ENCODE measurements around the gene KIF23.

KIF23 gene

DNA sequence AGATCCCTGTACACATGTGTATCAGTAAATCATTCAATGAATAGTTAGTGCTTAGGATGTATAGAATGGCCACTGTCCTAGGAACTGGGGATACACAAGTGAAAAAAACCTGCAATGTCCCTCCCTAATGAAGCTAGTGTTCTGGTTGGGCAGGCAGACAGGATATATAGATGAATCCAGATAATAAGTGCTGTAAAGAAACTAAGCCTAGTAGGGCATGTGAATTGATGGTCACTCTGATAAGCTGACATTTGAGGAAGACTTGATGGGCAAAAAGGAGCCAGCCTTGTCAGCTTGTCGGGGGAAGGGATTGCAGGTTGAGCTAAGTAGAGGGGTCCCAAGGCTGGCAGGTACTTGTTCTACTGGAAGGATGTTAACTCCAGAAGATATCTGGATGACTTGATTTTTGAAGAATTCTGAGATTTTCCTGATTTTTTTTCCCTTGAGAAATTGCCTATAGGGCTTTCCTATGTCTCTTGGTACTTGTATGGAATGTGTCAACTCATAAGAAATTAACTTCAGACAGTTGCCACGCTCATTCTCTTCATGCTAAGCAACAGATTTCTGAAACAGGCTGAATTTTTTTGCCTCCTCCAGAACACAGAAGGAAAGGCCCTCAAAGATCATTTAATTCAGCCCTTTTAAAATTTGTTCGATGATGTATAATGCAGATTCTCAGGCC, 6.3 kb upstream of the KIF23 start:
- Mint-ChIP-seq H3K9me3 (no peaks in the 10 kb centered on the region), H3K27me3 (ENCODE audit: low read depth) (peaks cover 38% of the 10 kb centered on the region), H3K4me3 (no peak overlapping the region), H3K36me3 (ENCODE audit: low read depth) (no peaks in the 10 kb centered on the region), H3K27ac (no peak overlapping the region), H3K4me1 (ENCODE audit: low read depth) (no peaks in the 10 kb centered on the region)

DNA sequence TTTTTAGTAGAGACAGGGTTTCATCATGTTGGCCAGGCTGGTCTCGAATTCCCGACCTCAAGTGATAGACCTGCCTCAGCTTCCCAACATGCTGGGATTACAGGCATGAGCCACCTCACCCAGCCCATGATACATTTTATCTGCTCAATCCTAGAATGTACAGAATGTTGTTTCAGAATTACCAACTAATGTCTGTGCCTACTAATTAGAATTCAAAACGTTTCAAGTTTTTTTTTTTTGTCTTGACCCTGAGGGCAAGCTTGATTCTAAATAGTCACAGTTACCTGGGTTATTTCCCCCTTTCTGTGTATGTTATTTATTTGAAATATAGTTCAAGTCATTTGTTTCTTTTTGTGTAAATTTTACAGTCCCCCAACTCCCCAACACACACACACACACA, 5.3 kb upstream of the KIF23 start:
- Mint-ChIP-seq H3K4me3 (no peak overlapping the region), H3K36me3 (ENCODE audit: low read depth) (no peaks in the 10 kb centered on the region), H3K27me3 (ENCODE audit: low read depth) (peaks cover 33% of the 10 kb centered on the region), H3K4me1 (ENCODE audit: low read depth) (peaks cover 3% of the 10 kb centered on the region), H3K9me3 (no peaks in the 10 kb centered on the region), H3K27ac (no peak overlapping the region)

DNA sequence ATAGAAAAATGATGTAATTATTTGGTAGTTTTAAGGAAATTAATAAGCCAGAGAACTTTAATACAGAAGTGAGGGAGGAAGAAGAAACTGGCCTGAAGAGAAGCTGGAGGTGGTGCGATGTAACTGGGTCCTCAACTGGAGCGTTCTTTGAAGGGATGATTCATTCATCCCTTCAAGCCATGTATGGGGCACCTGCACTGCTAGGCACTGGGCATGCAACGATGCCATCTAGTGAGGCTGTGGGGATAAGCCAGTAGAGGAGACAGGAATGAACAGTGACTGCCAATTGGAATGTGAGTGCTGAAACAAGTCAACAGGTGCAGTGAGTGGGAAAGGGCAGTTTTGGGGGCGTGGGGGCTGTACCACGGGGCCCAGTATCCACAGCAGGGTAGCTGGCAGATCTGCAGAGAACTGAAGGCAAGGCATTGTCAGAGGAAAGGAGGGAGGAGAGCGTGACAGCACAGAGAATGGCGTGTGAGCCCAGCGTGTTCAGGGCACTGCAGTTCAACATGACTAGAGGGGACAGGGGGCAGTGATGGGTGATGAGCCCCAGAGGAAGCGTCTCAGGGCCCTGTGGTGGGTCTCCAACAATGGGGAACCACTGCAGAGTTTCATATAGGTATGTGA, 3.8 kb upstream of the KIF23 start:
- Mint-ChIP-seq H3K27me3 (ENCODE audit: low read depth) (peaks cover 21% of the 10 kb centered on the region), H3K4me1 (ENCODE audit: low read depth) (peaks cover 9% of the 10 kb centered on the region), H3K9me3 (no peaks in the 10 kb centered on the region), H3K4me3 (no peak overlapping the region), H3K36me3 (ENCODE audit: low read depth) (no peaks in the 10 kb centered on the region), H3K27ac (no peak overlapping the region)

DNA sequence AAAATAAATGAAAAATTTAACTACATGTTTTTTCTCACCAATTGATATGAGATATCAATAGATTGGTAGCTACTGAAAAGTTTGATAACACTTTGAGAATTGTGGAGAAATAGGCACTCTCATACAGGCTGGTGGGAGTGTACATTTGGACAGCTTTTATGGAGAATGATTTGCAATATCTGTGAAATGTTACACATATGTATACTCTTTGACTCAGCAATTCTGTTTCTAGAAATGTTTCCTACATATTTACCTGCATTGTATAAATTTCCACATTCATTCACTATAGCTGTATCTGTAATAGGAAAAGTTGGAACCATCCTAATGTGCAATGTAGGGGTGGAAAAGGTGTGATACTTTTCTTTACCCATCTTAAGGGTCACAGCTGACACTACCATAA, 1.9 kb upstream of the KIF23 start:
- Mint-ChIP-seq H3K4me3 (no peak overlapping the region), H3K9me3 (no peaks in the 10 kb centered on the region), H3K36me3 (ENCODE audit: low read depth) (no peaks in the 10 kb centered on the region), H3K27ac (no peak overlapping the region), H3K4me1 (ENCODE audit: low read depth) (peaks cover 19% of the 10 kb centered on the region), H3K27me3 (ENCODE audit: low read depth) (peaks cover 13% of the 10 kb centered on the region)

DNA sequence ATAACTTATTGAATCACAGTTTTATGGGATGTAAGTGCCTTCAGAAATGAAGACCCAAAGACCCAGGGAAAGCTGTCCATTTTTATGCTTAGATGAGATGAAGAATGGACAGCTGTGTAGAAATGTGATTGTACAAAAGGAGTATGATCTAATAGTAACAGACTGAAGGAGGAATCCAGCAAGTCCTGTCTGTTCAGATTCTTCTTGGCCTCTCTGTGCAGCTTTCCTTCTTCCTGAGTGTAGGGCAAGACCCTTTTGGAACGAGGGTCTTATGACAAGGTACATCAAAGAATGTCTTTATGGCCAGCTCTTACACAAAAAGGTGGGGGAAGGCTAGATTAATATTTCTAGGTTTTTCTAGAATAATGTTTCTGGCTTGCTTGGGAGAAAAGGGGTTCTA, 1.4 kb upstream of the KIF23 start:
- H3K27me3 Mint-ChIP-seq (ENCODE audit: low read depth) = peaks cover 8% of the 10 kb centered on the region
- H3K27ac Mint-ChIP-seq = no peak overlapping the region
- peaks cover 2% of the 10 kb centered on the region for H3K36me3 Mint-ChIP-seq (ENCODE audit: low read depth)
- no peaks in the 10 kb centered on the region for H3K9me3 Mint-ChIP-seq
- peaks cover 22% of the 10 kb centered on the region for H3K4me1 Mint-ChIP-seq (ENCODE audit: low read depth)
- no peak overlapping the region for H3K4me3 Mint-ChIP-seq

DNA sequence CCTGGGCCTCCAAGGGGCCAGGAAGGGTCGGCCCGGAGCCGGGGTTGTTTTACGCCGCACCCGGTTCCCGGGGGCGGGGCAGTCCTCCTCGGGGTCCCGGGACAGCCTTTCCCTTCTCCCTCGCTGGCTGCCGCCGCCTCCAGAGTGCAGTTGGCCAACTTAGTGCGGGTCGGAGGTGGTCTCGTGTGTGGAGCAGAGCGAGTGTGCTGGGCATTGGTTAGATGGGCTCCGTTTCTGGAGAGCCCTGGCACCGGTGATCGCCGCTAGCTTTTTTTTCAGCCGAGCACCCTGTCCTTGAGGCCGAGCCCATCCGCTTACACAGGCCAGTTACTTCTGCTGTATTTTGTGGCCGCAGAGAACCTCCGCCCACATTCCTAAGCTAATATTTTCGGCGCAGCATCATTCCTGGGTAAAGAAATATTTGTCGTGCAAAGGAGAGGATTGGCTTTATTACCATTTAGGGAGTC, 585 bp downstream of the KIF23 start:
- Mint-ChIP-seq H3K4me1 (ENCODE audit: low read depth) (peaks cover 33% of the 10 kb centered on the region), H3K4me3 (peak overlapping the region; percentile 87), H3K27me3 (ENCODE audit: low read depth) (peaks cover under 1% of the 10 kb centered on the region), H3K36me3 (ENCODE audit: low read depth) (peaks cover 15% of the 10 kb centered on the region), H3K9me3 (no peaks in the 10 kb centered on the region), H3K27ac (peak overlapping the region; percentile 43)

DNA sequence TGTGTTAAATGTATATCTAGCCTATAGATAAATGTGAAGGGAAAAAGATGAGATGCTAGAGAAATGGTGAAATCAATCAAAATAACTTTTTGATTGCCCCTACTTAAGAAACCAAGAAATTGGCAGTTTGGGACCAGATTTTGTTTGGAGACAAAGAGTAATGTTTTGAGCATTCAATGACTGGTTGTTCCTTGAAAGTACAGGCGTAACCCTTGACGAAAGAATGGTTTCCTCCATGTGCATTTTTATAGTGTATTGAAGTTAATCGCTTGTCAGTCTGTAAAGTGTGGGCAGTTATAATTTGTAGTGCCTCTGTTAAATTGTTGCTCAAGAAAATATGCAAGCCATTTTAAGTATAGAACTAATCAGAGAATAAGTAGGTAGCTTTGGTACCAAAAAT, 1.2 kb downstream of the KIF23 start:
- peak overlapping the region; percentile 87 for H3K4me3 Mint-ChIP-seq
- peaks cover 15% of the 10 kb centered on the region for H3K36me3 Mint-ChIP-seq (ENCODE audit: low read depth)
- no peaks in the 10 kb centered on the region for H3K27me3 Mint-ChIP-seq (ENCODE audit: low read depth)
- H3K9me3 Mint-ChIP-seq = no peaks in the 10 kb centered on the region
- peak overlapping the region; percentile 35 for H3K27ac Mint-ChIP-seq
- H3K4me1 Mint-ChIP-seq (ENCODE audit: low read depth) = peaks cover 35% of the 10 kb centered on the region

DNA sequence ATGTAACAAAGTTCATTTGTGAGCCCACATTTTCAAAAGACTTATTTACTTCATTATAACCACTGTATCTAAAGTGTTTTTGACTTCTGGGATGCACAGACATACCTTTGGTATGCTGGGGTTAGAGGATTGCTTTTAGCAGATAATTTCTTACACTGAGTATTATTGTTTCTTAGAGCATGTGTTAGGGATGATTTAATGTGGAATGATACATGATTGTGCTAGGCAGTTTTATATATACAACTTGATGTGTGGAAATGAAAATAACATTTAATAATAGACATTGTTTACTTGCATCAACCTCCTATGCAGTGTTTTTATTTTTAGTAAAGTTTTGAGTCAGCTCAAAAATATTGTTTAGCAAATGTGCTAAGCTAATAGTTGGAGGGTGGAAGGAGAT, 3.4 kb downstream of the KIF23 start:
- no peaks in the 10 kb centered on the region for H3K27me3 Mint-ChIP-seq (ENCODE audit: low read depth)
- peaks cover 40% of the 10 kb centered on the region for H3K4me1 Mint-ChIP-seq (ENCODE audit: low read depth)
- H3K36me3 Mint-ChIP-seq (ENCODE audit: low read depth) = peaks cover 21% of the 10 kb centered on the region
- no peak overlapping the region for H3K27ac Mint-ChIP-seq
- H3K9me3 Mint-ChIP-seq = no peaks in the 10 kb centered on the region
- H3K4me3 Mint-ChIP-seq = no peak overlapping the region

DNA sequence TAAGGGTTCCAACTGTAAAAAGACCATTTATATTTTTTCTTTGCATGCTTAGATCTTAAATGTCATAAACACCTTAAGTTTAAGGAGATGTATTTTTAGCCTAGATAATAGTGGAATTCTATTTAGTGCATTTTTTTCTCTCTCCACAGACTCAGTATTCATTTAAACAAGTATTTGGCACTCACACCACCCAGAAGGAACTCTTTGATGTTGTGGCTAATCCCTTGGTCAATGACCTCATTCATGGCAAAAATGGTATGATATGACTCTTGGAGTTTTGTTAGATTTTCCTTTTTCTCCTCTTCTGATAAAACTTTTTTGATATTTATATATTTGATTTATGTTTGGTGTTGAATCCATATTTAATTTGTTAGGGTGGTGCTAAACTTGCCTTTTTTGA, 7.3 kb downstream of the KIF23 start:
- peaks cover 36% of the 10 kb centered on the region for H3K36me3 Mint-ChIP-seq (ENCODE audit: low read depth)
- H3K4me1 Mint-ChIP-seq (ENCODE audit: low read depth) = peaks cover 24% of the 10 kb centered on the region
- H3K4me3 Mint-ChIP-seq = no peak overlapping the region
- no peaks in the 10 kb centered on the region for H3K9me3 Mint-ChIP-seq
- H3K27me3 Mint-ChIP-seq (ENCODE audit: low read depth) = no peaks in the 10 kb centered on the region
- no peak overlapping the region for H3K27ac Mint-ChIP-seq

DNA sequence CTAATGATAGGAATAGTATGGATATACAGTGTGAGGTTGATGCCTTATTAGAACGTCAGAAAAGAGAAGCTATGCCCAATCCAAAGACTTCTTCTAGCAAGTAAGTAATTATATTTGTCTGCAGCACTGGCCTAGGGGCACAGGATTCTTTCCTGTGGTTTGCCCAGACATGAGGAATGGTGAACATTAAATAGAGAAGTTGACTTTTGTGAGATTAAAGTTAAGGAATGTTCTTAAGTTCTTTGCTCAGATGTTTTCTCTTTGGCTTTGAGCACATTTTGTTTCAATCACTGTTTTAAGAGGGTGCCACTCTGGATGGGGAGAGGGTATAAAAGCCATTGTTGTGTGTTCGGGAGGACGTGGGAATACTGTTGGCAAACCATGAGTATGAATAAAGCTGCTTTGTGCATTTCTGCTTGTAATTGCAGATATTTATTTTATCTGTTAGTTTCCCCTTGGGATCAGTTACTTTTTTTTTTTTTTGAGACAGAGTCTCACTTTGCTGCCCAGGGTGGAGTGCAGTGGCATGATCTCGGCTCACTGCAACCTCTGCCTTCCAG, 8.3 kb downstream of the KIF23 start:
- Mint-ChIP-seq H3K27ac (no peak overlapping the region), H3K27me3 (ENCODE audit: low read depth) (no peaks in the 10 kb centered on the region), H3K36me3 (ENCODE audit: low read depth) (peaks cover 39% of the 10 kb centered on the region), H3K4me3 (no peak overlapping the region), H3K9me3 (no peaks in the 10 kb centered on the region), H3K4me1 (ENCODE audit: low read depth) (peaks cover 20% of the 10 kb centered on the region)

DNA sequence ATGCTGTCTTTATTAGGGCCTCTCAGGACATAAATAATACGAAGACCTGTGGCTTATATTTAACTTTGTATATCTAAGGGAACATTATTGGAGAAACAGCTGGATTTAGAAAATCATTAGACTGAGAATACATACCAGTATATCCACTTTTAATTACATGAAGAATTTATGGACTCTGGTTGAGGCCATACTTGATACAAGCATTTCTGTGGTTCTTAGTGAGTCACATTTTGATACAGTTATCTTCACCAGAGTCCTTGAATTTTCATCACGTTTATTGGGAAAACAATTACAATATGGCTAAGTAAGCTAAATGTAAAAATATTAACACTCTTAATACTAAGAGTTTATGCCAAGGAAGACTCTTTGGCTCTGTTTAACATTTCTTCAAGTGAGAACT, 9.9 kb downstream of the KIF23 start:
- peaks cover 12% of the 10 kb centered on the region for H3K4me1 Mint-ChIP-seq (ENCODE audit: low read depth)
- H3K36me3 Mint-ChIP-seq (ENCODE audit: low read depth) = peaks cover 38% of the 10 kb centered on the region
- H3K4me3 Mint-ChIP-seq = no peak overlapping the region
- no peaks in the 10 kb centered on the region for H3K27me3 Mint-ChIP-seq (ENCODE audit: low read depth)
- no peak overlapping the region for H3K27ac Mint-ChIP-seq
- no peaks in the 10 kb centered on the region for H3K9me3 Mint-ChIP-seq

DNA sequence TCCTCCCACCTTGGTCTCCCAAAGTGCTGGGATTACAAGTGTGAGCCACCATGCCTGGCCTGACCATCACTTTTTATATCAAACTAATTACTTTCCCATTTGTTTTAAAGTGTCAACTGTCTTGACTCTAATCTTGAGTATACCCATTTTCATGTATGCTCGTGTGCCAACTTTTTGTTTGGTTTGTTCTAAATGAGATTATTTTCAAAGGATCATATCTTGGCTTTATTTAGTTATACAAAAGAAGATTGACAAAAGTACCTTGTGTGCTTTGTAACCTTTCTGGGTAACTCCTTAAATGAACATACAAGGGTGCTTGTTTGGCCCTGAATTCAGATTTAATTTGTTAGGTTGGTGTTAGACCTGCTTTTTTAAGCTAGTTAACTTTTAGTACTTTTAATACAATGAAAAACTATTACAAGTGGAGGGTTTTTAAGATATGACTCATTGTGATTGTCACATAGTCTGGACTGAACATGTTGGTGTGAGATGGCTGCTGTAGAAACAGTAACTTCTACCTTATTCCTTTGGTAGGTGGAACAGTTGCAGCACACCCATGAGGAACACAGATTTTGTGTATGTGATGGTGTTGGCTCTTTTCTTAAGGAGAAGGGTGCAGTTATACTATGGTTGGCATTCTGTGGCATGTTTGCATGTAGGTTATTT, 10.7 kb downstream of the KIF23 start:
- H3K9me3 Mint-ChIP-seq = no peaks in the 10 kb centered on the region
- peaks cover 31% of the 10 kb centered on the region for H3K36me3 Mint-ChIP-seq (ENCODE audit: low read depth)
- H3K27ac Mint-ChIP-seq = no peak overlapping the region
- no peak overlapping the region for H3K4me3 Mint-ChIP-seq
- peaks cover 6% of the 10 kb centered on the region for H3K4me1 Mint-ChIP-seq (ENCODE audit: low read depth)
- no peaks in the 10 kb centered on the region for H3K27me3 Mint-ChIP-seq (ENCODE audit: low read depth)

DNA sequence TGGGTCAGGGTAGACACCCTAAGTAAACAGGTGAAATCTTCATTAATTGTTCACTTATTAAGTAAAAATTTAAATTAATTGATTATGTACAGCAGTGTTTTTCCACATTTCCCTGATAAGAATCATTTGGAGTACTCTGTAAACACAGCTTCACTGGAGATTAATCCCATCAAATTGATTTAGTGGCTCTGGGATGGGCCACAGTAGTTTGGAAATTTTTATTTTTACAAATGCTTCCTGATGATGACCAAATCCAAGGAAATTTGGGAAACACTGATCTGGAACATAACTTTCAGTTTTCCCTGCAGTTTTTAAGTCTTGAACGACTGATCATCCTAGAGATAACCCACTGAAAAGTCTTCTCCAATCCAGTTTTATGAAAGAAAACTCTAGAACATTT, 19.7 kb downstream of the KIF23 start:
- Mint-ChIP-seq H3K9me3 (no peaks in the 10 kb centered on the region), H3K4me3 (no peak overlapping the region), H3K36me3 (ENCODE audit: low read depth) (peaks cover 43% of the 10 kb centered on the region), H3K4me1 (ENCODE audit: low read depth) (no peaks in the 10 kb centered on the region), H3K27ac (no peak overlapping the region), H3K27me3 (ENCODE audit: low read depth) (no peaks in the 10 kb centered on the region)

DNA sequence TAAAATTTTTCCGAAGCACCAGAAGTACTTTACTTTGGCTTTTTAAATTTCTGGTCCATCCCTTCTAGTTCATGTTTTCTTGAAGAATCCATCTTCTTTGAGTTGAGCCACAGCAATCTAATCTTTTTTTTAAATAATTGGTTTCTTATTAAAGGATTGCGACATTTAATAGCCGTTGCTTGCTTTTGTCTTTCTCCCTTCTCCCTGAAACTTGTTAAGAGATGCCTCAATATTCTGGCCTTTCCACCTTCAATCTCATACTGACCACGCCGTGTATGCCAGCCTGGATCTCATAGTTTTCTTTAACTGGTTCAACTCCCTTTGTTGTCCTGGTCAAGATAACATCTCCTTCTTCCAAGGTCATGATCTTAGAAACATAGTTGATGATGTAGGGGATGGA, 20.1 kb downstream of the KIF23 start:
- Mint-ChIP-seq H3K36me3 (ENCODE audit: low read depth) (peaks cover 41% of the 10 kb centered on the region), H3K27me3 (ENCODE audit: low read depth) (no peaks in the 10 kb centered on the region), H3K27ac (no peak overlapping the region), H3K4me1 (ENCODE audit: low read depth) (no peaks in the 10 kb centered on the region), H3K4me3 (no peak overlapping the region), H3K9me3 (no peaks in the 10 kb centered on the region)

DNA sequence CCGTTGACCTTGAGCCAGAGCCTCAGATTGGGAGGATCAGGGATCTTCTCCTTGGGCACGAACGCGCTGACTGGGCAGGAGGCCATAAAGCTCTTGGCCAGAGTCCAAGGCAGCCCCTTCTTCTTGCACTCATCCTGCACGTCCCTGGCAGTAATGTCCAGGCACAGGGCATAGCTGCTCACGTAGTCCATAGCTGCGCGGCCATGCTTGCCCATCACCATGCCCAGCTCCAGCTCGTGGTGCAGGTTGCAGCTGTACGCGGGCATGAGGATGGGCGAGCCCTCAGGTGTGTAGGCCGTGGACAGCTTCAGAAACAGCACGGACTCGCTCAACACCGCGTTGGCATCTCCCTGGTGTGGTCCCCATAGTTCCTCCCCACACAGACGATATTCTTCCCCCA, 20.5 kb downstream of the KIF23 start:
- Mint-ChIP-seq H3K9me3 (no peaks in the 10 kb centered on the region), H3K4me3 (no peak overlapping the region), H3K27ac (no peak overlapping the region), H3K36me3 (ENCODE audit: low read depth) (peaks cover 46% of the 10 kb centered on the region), H3K4me1 (ENCODE audit: low read depth) (no peaks in the 10 kb centered on the region), H3K27me3 (ENCODE audit: low read depth) (no peaks in the 10 kb centered on the region)
